NB4 (cell line): Measurements from ENCODE around the gene ADIRF.
"Not testable (repeated sequence)": the region's sequence is repeated elsewhere in the genome, so short reads cannot be mapped to it uniquely, and the experiment has no call there.

Experiments
- DNase-seq: peaks from one replicate; pipeline ENCODE4 v3.0.0; 2010; ENCODE audit warnings: low read depth
- H3K4me3 ChIP-seq: one replicate; pipeline ENCODE4 v1.5.1; 2011; ENCODE audit warnings: mild to moderate bottlenecking, low read depth, low read length, moderate library complexity

The ADIRF gene

DNA sequence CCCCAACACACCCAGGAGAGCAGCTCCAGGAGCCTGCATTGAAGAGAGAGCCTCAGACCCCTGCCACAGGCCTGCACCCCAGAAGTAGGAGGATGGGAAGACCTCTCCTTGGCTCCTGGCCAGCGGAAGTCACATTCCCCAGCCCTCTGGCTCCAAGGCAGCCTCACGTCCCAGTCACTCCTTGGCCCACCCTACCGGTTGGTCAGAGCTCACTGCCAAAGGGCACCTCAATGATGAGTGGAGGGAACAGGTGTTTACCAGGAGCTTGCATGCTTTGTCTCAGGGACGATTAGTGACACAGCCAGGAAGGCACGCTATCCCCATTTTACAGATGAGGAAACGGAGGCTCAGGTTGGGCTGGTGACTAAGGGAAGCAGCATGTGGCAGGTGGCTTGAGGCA lies 50.8 kb downstream of the ADIRF start:
- not testable (repeated sequence) for H3K4me3 ChIP-seq, DNase-seq

DNA sequence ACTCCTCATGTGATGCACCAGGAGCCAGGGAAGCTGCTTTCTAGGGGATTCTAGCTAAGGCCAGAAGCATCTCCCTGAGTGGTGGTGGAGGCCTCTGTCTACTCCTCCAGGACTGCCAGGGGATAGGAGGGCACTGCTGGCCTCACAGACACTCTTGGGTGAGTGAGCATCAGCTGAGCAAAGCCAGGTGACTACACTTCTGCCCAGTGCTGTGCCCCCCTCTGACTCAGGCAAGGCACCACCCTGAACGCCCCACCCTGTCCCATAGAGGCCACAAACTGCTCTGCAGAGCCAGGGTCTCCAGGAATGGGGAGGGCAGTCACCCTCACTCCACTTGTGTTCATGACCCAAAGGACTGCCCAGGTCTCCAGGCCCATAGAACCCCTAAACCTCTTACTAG lies 51.2 kb downstream of the ADIRF start:
- not testable (repeated sequence) for DNase-seq

DNA sequence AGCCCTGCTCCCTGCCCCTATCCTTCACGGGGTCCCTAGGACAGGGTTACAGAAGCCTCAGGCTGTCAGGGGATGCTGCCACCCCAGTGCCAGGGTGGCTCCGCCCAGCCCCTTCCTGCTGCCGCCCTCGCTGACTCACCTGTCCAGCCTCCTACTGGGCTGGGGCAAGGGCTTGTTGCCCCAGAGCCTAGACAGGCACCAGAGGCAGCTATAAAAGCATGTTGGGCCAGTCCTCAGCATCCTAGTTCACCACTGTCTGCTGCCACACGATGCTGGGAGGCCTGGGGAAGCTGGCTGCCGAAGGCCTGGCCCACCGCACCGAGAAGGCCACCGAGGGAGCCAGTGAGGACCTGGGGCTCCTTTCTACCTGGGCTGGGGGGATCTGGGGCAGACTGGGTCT lies 51.8 kb downstream of the ADIRF start, which contains the start of gene FAM25A:
TSS of gene FAM25A (plus strand) at position 239 of the 400 bp plus-strand sequence. CDS start at position 270, 31 bp downstream.
- not testable (repeated sequence) for DNase-seq, H3K4me3 ChIP-seq

More for the DNA sequence above, 51.2 kb downstream of the ADIRF start:
- not testable (repeated sequence) for H3K4me3 ChIP-seq
